ENCODE results near the gene TP73. TPM values are rescaled to one million over a fixed set of nuclear protein-coding genes. Genes with fewer than 3 reads are reported as not detected.
A peak's percentile ranks its signal among the peaks of the same experiment; 100 is the strongest.
"Not testable (repeated sequence)": the region's sequence is repeated elsewhere in the genome, so short reads cannot be mapped to it uniquely, and the experiment has no call there.

TP73 gene
- total RNA-seq, 1 donor from 2014 or later: 1.3 TPM

DNA sequence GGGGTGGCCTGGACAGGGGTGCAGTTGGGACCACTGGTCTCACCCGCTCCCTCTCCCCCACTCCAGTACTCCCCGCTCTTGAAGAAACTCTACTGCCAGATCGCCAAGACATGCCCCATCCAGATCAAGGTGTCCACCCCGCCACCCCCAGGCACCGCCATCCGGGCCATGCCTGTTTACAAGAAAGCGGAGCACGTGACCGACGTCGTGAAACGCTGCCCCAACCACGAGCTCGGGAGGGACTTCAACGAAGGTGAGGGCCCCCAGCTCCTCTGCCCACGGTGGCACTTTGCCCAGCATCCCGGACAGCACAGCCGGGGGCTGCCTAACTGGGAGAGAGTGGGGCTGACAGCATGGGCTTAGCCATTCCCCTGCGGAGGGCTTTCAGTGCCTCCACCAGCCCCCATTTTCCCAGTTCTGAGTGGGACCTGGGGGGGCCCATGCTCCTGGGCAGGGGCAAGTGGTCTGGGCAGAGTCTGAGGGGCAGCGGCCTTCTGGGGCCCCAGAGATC lies 69.7 kb downstream of the TP73 start:
- no peaks in the 10 kb centered on the region for H3K27me3 Mint-ChIP-seq

DNA sequence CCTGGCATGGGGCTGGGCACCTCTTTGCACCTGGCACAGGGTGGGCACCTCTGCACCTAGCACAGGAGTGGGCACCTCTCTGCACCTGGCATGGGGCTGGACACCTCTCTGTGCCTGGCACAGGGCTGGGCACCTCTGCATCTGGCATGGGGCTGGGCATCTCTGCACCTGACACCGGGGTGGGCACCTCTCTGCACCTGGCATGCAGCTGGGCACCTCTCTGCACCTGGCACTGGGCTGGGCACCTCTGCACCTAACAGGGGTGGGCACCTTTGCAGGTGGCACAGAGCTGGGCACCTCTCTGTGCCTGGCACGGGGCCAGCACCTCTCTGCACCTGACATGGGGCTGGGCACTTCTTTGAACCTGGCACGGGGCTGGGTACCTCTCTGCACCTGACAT lies 70.5 kb downstream of the TP73 start:
- H3K36me3 Mint-ChIP-seq (ENCODE audit: low read depth): no peaks in the 10 kb centered on the region

More for the DNA sequence above, 69.7 kb downstream of the TP73 start:
- no peaks in the 10 kb centered on the region for H3K4me1 Mint-ChIP-seq
- no peak overlapping the region for H3K4me3 Mint-ChIP-seq
- intact Hi-C loops (cut with micrococcal nuclease): loop anchor here (5.0 to 10.0 kb wide), 3 partner anchors 67 to 160 kb away; partner anchors contain the start of genes TP73, TPRG1L and WRAP73
- no peak overlapping the region for H3K27ac Mint-ChIP-seq
- DNase-seq: no peak
- H3K36me3 Mint-ChIP-seq (ENCODE audit: low read depth): no peaks in the 10 kb centered on the region
- H3K9me3 Mint-ChIP-seq: no peaks in the 10 kb centered on the region

GRCh38 chr1:3724416-3725030 lies 72.2 kb downstream of the TP73 start:
- not testable (repeated sequence) for H3K9me3 Mint-ChIP-seq; H3K27me3 Mint-ChIP-seq; H3K4me1 Mint-ChIP-seq; H3K4me3 Mint-ChIP-seq; H3K36me3 Mint-ChIP-seq (ENCODE audit: low read depth); H3K27ac Mint-ChIP-seq
- intact Hi-C loops (cut with micrococcal nuclease): loop anchor here (2.0 to 10.0 kb wide), 4 partner anchors 70 to 234 kb away; partner anchors contain the start of genes TP73, TPRG1L and WRAP73
- DNase-seq: peak; percentile 92

More for the DNA sequence above, 70.5 kb downstream of the TP73 start:
- H3K9me3 Mint-ChIP-seq: no peaks in the 10 kb centered on the region
- H3K4me1 Mint-ChIP-seq: no peaks in the 10 kb centered on the region
- DNase-seq: no peak
- no peak overlapping the region for H3K4me3 Mint-ChIP-seq
- no peaks in the 10 kb centered on the region for H3K27me3 Mint-ChIP-seq
- no peak overlapping the region for H3K27ac Mint-ChIP-seq
- intact Hi-C loops (cut with micrococcal nuclease): loop anchor here (5.0 to 10.0 kb wide), 3 partner anchors 68 to 161 kb away; partner anchors contain the start of genes TP73, TPRG1L and WRAP73

DNA sequence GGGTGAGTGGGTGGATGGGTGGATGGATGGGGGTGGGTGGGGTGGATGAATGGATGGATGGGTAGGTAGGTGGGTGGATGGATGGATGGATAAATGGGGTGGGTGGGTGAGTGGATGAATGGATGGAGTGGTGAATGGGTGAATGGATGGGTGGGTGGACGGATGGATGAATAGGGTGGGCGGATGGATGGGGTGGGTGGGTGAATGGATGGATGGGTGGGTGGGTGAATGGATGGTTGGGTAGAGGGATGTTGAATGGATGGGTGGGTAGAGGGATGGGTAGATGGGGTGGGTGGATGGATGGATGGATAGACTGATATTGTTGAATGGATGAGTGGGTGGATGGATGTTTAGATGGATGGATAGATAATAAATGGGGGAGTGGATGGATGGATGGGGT lies 73.0 kb downstream of the TP73 start:
- Mint-ChIP-seq H3K4me3 (no peak overlapping the region), H3K9me3 (no peaks in the 10 kb centered on the region), H3K4me1 (no peaks in the 10 kb centered on the region), H3K36me3 (ENCODE audit: low read depth) (no peaks in the 10 kb centered on the region), H3K27ac (no peak overlapping the region), H3K27me3 (no peaks in the 10 kb centered on the region)
- no peak for DNase-seq
- intact Hi-C loops (cut with micrococcal nuclease): loop anchor here (2.0 to 10.0 kb wide), 3 partner anchors 71 to 235 kb away; partner anchors contain the start of genes TP73, TPRG1L and WRAP73

- Mint-ChIP-seq H3K27me3 (no peaks in the 10 kb centered on the region), H3K27ac (no peak overlapping the region), H3K4me3 (no peak overlapping the region), H3K36me3 (ENCODE audit: low read depth) (no peaks in the 10 kb centered on the region), H3K4me1 (no peaks in the 10 kb centered on the region), H3K9me3 (no peaks in the 10 kb centered on the region)
- peak; percentile 66 for DNase-seq
- intact Hi-C loops (cut with micrococcal nuclease): loop anchor here (10.0 kb wide), 2 partner anchors 72 to 102 kb away; partner anchors contain the start of genes TP73, TPRG1L and WRAP73
Measured at GRCh38 chr1:3727042-3727824, 74.9 kb downstream of the TP73 start.

DNA sequence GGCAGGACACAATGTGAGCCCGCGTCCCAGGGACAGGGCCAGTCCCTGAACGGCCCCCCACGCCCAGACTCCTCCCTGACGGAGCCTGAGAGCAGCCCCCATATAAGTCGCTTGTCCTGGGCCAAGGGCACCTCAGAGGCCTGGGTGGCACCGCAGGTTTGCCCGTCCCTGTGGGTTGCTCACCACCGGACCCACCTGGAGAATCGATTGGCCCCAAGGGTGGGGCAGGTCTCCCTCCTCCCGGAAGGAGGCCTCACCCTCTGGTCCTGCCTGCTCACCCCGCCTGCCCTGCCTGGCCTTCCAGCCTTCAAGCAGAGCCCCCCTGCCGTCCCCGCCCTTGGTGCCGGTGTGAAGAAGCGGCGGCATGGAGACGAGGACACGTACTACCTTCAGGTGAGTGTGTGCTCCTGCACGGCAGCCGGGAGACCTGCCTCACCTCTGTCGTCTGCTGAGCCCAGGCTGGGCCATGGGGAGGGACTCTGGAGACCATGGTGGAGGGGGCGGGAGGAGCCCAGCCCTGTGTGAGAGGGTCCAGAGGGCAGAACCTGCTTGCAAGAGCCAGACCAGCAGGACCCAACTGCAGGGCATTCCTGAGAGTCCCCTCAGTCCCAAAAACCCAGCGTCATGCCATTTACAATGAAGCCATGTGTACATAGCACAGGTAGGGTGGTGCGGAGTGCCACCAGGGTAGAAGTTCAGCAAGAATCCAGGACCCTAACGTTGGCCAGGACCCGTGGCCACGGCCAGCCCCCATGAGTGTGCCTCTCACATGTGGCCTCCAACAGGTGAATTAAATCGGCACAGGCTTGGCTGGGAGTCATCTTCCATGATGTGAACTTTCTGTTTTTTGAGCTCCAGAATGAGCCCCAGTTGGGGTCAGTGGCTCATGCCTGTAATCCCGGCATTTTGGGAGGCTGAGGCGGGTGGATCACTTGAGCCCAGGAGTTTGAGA lies 75.8 kb downstream of the TP73 start:
- intact Hi-C loops (cut with micrococcal nuclease): loop anchor here (10.0 kb wide), 2 partner anchors 73 to 103 kb away; partner anchors contain the start of genes TP73, TPRG1L and WRAP73
- Mint-ChIP-seq H3K27ac (no peak overlapping the region), H3K27me3 (no peaks in the 10 kb centered on the region), H3K4me1 (no peaks in the 10 kb centered on the region), H3K36me3 (ENCODE audit: low read depth) (no peaks in the 10 kb centered on the region), H3K9me3 (no peaks in the 10 kb centered on the region), H3K4me3 (no peak overlapping the region)
- no peak for DNase-seq

GRCh38 chr1:3729594-3730542 lies 77.6 kb downstream of the TP73 start:
- Mint-ChIP-seq H3K4me3 (no peak overlapping the region), H3K4me1 (no peaks in the 10 kb centered on the region), H3K27me3 (no peaks in the 10 kb centered on the region), H3K27ac (no peak overlapping the region), H3K36me3 (ENCODE audit: low read depth) (no peaks in the 10 kb centered on the region), H3K9me3 (no peaks in the 10 kb centered on the region)
- intact Hi-C loops (cut with micrococcal nuclease): loop anchor here (10.0 kb wide), 2 partner anchors 75 to 105 kb away; partner anchors contain the start of genes TP73, TPRG1L and WRAP73
- no peak for DNase-seq

GRCh38 chr1:3730543-3731247 lies 78.4 kb downstream of the TP73 start:
- Mint-ChIP-seq H3K9me3 (no peaks in the 10 kb centered on the region), H3K4me3 (no peak overlapping the region), H3K27ac (no peak overlapping the region), H3K4me1 (no peaks in the 10 kb centered on the region), H3K27me3 (no peaks in the 10 kb centered on the region), H3K36me3 (ENCODE audit: low read depth) (no peaks in the 10 kb centered on the region)
- intact Hi-C loops (cut with micrococcal nuclease): no loop called here
- no peak for DNase-seq

GRCh38 chr1:3731583-3732433 lies 79.5 kb downstream of the TP73 start:
- no peaks in the 10 kb centered on the region for H3K27me3 Mint-ChIP-seq
- intact Hi-C loops (cut with micrococcal nuclease): no loop called here
- peaks cover 3% of the 10 kb centered on the region for H3K4me1 Mint-ChIP-seq
- H3K27ac Mint-ChIP-seq: no peak overlapping the region
- H3K9me3 Mint-ChIP-seq: no peaks in the 10 kb centered on the region
- DNase-seq: no peak
- no peaks in the 10 kb centered on the region for H3K36me3 Mint-ChIP-seq (ENCODE audit: low read depth)
- no peak overlapping the region for H3K4me3 Mint-ChIP-seq

DNA sequence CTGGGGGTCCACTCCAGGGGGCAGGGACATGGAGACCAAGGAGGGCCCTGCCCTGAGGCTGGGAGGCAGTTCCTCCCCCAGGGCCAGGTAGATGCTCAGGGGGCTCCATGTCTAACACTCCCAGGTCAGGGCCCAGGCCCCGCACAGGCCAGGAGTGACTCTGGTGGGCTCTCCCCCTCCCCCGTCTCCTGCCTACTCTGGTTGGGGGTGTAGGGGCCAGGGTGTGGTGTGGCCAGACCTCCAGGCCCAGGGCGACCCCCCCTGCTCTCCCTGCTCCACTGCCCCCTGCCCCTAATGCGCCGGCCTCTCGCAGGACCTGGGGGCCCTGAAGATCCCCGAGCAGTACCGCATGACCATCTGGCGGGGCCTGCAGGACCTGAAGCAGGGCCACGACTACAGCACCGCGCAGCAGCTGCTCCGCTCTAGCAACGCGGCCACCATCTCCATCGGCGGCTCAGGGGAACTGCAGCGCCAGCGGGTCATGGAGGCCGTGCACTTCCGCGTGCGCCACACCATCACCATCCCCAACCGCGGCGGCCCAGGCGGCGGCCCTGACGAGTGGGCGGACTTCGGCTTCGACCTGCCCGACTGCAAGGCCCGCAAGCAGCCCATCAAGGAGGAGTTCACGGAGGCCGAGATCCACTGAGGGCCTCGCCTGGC lies 80.2 kb downstream of the TP73 start:
- H3K27ac Mint-ChIP-seq: no peak overlapping the region
- H3K27me3 Mint-ChIP-seq: no peaks in the 10 kb centered on the region
- no peak for DNase-seq
- no peak overlapping the region for H3K4me3 Mint-ChIP-seq
- no peaks in the 10 kb centered on the region for H3K9me3 Mint-ChIP-seq
- no peaks in the 10 kb centered on the region for H3K36me3 Mint-ChIP-seq (ENCODE audit: low read depth)
- H3K4me1 Mint-ChIP-seq: peaks cover 3% of the 10 kb centered on the region
- intact Hi-C loops (cut with micrococcal nuclease): no loop called here

All from activated CD4-positive, alpha-beta T cell treated with anti-CD3 and anti-CD28 coated beads, Interleukin-2, amount 10 ng/mL, durations not matched to agents 24 days and 14 days (primary cell).